A375 (cell line): ENCODE data around the gene DGKG. TPM values are rescaled to one million over a fixed set of nuclear protein-coding genes. Genes with fewer than 3 reads are reported as not detected.

ENCODE experiments used
- total RNA-seq: library from RNA; depleted of rRNA; stranded (reverse); fragments of >200 nt; shearing (Covaris generic); gene quantifications from 2 replicates; pipeline ENCODE4 v1.2.3, GENCODE V29; 2014; rRNA removed

Gene DGKG
- 5.4 TPM in 2 replicates for total RNA-seq

GRCh38 chr3:186361762-186362536 lies at the start of gene DGKG:
Gene DGKG (minus strand): TSS chr3:186362234. CDS start chr3:186320459, 41,775 bp downstream.

GRCh38 chr3:186108941-186109865 lies 252.8 kb downstream of the DGKG start, which contains the start of gene ETV5:
Gene ETV5 (minus strand): TSS chr3:186109089. CDS start chr3:186105868, 3,221 bp downstream.

Other genes starting within 250 kb of the DGKG start
- 0.40 and 0.57 TPM in 2 replicates for gene CRYGS, start 182.1 kb upstream of the DGKG start, total RNA-seq
- 7.1 and 7.4 TPM in 2 replicates for gene TBCCD1, start 205.1 kb upstream of the DGKG start, total RNA-seq
- gene DNAJB11, start 208.5 kb upstream of the DGKG start, total RNA-seq: 58.1 and 61.2 TPM in 2 replicates